ENCODE data around the gene PDE8A. TPM values are rescaled to one million over a fixed set of nuclear protein-coding genes. Genes with fewer than 3 reads are reported as not detected.
"Not testable (repeated sequence)": the region's sequence is repeated elsewhere in the genome, so short reads cannot be mapped to it uniquely, and the experiment has no call there.

PDE8A gene
- total RNA-seq, 1 donor from 2014 or later = 80.4 TPM

DNA sequence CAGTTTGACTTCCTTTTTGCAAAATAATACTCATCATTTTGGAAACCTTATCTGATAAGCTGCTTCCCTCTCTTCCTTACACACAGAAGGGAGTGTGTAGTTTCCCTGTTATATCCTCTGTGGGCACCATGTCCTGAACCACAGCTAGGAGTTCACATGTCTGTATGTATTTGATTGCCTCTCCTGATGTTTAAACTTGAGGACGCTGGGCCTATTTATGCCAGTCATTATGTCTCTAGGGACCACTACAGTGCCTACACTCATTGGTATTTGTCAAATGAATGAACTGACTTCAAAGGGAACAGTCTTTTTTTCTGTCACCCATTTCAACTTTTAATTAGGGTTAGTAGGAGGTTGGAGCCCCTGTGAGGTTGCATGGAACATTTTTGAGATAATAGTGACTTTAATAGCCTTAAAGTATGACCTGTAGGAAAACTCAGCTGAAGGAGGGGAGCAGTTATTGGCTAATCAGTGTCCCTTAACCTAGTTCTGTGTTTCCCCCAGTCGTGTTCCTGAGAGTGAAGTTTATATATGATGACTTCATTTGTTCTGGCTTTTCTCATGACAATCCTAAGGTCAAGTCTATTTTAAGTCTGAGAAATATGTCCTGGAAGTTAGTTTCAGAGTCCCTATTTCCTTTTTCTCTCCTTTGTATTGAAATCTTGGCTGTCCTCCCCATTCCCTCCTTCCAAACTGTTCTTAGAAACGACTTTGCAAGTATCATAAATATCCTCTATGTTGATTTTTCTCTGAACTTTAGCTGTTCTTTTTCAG lies 28.9 kb downstream of the PDE8A start:
- DNase-seq (ENCODE audit: low spot score) = no peak

DNA sequence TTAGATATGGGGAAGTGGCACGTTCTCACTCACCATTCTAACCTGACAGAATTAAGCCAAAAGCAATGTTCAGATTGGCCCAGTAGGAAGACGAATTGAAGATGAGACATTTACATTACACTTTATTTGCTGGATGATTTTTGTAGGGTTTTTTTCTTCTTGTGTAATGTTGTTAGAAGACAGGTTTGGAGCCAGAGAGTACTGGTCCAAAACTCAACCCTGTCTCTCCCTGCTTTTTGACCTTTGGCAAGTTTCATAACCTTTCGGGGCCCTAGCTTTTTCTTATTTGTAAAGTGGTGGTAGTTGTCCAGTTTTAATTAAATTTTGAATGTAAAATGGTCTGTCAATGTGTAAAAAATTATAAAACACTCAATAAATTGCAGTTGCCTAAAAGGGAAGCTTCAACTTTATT lies 29.5 kb downstream of the PDE8A start:
- no peak for DNase-seq (ENCODE audit: low spot score)

DNA sequence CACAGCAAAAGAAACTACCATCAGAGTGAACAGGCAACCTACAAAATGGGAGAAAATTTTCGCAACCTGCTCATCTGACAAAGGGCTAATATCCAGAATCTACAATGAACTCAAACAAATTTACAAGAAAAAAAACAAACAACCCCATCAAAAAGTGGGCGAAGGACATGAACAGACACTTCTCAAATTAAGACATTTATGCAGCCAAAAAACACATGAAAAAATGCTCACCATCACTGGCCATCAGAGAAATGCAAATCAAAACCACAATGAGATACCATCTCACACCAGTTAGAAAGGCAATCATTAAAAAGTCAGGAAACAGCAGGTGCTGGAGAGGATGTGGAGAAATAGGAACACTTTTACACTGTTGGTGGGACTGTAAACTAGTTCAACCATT lies 30.1 kb downstream of the PDE8A start:
- not testable (repeated sequence) for DNase-seq (ENCODE audit: low spot score)

DNA sequence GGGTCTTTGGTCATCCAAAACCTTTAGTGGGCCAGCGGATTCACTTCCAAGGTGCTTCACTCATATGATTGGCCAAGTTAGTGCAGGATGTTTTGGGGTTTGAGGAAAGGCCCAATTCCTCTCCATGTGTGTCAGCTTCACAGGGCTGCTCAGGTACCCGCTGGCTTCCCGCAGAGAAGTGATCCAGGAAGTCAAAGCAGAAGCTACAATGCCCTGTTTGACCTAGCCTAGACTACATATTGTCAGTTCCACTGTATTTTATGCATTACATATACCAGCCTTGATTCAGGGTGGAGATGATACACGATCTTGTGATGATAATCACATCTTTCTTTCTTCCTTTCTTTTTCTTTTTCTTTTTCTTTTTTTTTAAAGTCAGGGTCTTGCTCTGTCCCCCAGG lies 32.1 kb downstream of the PDE8A start:
- no peak for DNase-seq (ENCODE audit: low spot score)

DNA sequence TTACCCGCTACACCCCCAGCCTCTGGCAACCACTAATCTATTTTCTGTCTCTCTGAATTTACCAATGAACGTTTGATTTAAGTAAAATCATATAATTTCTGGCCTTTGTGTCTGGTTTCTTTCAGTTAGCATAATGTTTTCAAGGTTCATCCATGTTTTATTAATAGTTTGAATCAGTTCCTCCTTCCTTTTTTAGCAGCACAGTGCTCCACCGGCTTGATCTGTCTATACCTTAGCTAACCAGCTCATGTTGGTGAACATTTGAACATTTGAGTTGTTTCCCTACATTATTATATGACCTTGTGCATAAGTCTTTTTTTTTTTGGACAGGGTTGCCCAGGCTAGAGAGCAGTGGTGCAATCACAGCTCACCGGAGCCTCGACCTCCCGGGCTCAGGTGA lies 33.3 kb downstream of the PDE8A start:
- DNase-seq (ENCODE audit: low spot score) = no peak

DNA sequence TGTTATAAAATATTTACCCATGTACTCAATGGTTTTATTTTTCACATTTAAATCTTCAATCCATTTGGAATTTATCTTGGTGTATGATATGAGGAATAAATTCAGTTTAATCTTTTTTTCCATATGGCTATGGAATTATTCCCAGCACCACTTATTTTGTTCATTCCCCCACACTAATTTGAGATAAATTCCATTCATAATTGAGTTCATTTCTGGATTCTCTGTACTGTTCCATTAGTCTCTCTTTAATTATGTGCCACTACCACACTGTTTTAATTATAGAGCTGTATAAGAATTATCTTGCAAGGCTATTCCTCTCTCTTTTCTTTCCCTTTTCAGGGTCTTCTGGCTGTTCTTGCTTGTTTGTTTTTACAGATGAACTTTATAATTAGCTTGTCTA lies 34.6 kb downstream of the PDE8A start:
- DNase-seq (ENCODE audit: low spot score) = no peak

DNA sequence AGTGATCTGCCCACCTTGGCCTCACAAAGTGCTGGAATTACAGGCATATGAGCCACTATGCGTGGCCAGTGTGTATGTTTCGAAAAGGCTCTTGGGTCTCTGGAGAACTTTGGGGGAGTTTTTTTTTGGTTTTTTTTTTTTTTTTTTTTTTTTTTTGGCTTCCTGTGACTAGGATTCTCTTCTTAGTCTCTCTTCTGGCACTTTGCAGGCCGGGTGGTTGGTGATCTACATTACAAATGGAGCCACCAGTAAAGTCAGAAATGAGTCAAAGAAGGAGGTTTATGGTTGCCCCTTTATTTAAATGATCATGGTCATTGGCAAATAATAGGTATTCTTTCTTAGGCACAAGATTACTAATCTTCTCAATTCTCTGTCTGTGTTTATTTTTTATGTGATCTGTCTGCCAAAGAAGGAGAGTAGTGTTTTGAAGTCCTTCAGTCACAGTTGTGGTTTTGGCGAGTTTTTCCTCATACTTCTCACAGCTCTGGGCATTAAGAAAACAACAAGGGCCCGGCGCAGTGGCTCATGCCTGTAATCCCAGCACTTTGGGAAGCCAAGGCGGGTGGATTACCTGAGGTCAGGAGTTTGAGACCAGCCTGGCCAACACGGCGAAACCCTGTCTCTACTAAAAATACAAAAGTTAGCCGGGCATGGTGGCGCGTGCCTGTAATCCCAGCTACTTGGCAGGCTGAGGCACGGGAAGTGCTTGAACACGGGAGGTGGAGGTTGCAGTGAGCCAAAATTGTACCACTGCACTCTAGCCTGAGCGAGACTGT lies 38.3 kb downstream of the PDE8A start:
- DNase-seq (ENCODE audit: low spot score) = no peak

DNA sequence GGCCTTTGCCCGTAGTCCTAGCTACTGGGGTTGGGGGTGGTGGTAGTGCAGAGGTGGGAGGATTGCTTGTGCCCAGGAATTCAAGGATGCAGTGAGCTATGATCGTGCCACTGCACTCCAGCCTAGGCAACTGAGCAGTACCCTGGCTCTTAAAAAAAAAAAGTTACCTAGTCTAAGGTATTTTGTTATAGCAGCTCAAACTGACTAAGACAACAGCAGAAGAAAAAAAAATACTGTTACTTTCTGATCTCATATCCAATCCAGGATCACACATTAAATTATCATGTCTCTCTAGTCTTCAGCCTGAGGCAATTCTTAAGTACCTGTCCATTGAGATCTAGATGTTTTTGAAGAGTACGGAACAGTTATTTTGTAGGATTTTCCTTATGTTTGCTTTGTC lies 39.8 kb downstream of the PDE8A start:
- no peak for DNase-seq (ENCODE audit: low spot score)

DNA sequence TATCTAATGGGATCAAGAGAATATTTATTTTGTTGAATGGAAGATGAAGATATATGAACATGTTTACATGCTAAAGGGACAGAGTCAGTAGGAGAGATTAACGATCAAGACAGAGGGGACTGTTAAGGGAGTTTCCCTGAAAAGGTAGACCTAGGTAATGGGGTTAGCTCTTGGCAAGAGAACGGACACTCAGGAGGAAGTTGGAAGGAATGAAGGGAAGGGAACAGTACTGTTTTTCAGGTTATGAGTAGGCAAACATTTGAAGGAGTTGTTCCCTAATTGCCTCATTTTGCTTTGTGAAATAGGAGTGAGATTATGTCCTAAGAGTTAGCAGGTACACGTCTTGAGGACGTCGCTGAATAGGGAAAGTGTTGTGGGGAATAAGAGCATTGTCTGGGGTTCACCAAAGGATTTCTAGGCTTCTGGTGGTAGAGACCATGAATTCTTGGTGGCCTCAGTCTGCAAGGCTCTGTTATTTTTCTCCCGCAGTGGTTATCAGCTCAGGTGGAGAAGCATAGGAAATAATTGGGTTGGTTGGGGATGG lies 41.3 kb downstream of the PDE8A start:
- no peak for DNase-seq (ENCODE audit: low spot score)

DNA sequence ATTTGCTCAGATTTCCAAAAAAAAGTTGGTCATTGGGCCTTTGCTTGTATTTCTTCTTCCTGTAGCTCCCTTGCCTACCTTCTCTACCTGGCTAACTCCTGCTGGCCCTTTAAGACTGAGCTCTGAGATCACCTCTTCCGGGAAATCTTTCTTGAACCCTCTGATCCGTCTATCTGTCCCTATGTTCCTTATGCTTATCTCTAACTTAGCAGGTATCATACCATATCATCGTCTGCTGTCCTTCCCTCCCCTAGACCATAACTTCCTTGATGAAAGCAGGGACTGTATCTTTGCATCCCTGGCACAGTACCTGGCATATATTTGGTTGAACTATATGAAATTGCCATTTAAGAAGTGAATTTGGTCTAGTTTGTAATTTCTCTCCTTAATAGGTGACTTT lies 42.3 kb downstream of the PDE8A start:
- no peak for DNase-seq (ENCODE audit: low spot score)

DNA sequence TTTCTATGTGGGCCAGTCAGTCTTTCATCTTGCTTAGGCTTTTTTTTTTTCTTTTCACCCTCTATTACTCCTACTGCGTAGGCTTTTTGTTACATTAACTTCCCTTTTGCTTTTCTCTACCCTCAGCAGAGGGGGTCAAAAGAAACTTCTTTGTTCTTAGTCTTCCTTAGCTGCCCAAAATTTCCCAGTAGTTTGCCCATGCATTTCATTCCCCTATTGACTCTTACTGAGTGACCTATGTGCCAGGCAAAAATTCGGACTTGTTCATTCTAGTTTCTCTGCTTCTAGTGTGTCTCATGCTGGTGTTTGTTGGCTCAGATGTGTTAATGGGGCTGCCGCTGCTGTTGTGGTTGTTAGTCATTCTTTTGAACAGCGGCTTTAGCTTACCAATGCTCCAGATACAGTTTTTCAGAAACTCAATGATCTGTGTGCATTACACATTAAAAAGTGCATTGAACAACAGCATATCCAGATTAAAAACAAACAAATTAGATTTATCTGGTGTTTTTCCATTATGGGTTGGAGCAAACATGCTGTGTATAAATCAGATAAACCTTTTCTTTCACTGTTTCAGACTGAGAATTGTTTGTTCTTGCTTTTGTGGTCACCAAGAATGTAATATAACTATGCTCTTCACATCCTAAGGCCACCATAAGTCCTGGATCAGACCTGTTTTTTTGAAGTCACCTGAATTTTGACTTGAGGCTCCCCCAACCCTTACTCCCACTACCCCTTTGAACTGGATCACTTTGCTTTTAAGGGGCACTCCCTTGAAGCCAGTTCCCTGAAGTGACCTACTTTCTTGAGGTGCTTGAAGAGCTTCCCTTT lies 43.1 kb downstream of the PDE8A start:
- DNase-seq (ENCODE audit: low spot score) = no peak

DNA sequence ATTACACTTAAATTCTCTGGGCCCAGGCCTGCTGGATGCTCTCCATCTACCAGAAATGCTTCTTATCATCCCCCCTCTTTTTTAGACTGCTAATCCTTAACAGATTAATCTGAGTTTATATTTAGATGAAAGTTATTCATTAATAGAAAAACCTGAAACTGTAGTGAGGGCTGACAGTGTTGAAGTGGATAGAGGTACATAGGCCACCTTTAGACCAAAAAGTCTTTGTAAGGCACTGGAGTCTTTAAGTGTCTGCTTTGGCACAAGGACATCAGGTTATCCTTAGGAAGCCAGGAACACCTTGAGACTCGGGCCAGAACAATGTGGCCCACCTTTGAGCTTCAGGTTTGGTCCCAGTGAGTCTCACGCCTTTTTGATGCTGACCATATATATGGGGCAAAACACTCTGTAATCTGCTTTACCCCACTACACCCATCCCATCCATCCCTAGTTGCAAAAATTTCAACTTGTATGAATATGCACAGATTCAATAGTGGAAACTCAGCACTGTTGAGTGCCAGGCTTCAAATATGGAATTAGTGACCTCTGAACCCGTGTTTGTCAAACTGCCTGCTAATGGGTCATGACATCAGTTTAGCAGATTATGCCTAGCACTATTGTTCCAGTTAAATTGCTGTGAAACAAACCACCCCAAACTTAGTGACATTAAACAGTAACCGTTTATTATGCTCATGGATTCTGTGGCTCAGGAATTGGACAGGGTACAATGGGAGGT lies 44.0 kb downstream of the PDE8A start:
- no peak for DNase-seq (ENCODE audit: low spot score)

DNA sequence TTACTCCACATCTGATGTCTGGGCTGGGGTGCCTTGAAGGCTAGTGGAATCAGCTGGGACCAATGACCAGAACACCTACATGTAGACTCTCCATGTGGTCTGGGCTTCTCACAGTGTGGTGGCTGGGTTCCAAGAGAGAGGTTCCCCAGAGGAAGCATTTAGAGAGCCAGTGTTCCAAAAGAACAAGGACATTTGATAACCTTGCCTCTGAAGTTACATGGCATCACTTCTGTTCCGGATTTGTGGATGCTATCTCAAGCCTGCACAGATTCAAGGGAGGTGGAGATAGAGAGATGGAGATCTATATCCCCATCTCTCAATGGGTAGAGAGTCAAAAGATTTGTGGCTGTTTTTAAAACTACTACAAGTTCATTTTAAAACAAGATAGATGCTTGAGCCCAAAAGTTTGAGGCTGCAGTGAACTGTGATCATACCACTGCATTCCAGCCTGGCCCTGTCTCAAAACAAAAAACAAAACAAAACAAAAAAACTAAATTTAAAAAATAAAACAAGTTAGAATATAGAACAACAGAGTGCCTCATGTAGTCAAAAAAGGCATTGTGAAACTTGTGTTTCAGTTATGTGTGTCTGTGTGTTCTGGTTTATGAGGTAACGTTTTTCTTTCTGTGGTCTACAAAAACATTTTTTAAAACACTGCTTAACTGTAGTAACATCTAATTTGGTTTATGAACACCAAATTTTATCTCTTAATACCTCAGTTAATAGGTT lies 44.8 kb downstream of the PDE8A start:
- no peak for DNase-seq (ENCODE audit: low spot score)

DNA sequence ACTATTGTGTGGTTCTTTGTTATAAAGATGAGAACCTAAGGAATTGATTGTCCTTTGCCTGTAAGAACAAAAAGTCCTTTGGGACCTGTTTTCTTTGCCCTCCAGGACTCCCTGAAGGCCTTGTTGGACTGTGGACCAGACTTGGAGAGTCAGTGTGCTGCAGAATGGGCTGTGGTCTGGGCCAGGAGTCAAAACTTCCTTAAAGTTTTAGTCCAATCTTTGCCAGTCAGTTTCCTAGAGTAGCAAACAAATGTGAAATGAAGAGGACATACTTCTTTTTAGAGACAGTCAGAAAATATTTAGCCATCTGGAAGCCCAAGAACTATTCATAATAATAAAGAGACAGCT lies 45.4 kb downstream of the PDE8A start:
- no peak for DNase-seq (ENCODE audit: low spot score)

DNA sequence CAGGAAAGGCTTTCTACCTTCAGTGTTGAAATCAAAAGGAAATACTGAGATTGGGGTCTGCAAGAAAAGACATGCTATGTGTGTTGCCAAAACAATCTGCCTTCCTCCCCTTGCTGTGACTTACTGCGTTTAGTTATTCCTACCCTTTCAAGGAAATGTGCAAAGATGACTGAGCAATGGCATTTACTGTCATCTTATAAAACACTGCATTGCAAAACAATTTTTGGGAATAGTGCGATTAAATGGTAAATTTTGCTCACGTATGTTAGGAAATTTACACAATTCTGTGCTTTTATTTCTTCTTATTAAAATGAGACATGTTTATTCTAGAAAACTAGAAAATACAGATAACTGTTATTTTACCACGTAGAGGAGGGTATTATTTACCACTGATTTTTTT lies 45.8 kb downstream of the PDE8A start:
- DNase-seq (ENCODE audit: low spot score) = no peak

DNA sequence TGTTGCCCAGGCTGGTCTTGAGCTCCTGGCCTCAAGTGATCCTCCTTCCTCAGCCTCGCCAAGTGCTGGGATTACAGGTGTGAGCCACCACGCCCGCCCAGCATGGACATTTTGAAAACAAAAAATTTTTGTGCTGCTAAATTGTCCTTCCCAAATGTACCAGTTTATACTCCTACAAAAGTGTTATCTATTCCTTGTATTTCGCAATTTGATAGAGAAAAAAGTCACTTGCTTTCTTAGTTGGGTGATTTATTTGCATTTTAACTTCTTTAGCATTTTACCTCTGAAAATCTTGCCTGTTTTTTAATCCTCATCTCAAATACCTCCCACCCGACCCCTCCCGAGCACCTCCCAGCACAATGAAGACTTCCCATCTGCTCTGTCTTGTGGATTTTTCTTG lies 46.8 kb downstream of the PDE8A start:
- no peak for DNase-seq (ENCODE audit: low spot score)

DNA sequence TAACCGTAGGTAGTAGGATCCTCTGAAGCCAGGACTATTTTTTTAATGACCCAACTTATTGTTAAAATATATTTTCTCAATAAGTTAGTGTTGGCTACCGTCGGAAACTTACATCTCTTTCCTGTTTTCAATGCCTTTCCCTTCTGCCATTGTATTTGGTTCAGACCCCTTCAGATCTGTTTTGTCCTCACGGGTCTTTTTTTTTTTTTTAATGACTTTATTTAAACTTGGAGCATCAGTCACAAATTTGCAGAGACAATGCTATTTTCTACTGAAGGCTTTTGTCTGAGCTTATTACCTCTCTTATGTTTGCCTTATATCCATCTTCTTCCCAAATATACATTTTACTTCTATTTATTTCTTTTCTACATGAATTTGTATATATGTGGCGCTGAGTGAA lies 47.6 kb downstream of the PDE8A start:
- DNase-seq (ENCODE audit: low spot score) = no peak

DNA sequence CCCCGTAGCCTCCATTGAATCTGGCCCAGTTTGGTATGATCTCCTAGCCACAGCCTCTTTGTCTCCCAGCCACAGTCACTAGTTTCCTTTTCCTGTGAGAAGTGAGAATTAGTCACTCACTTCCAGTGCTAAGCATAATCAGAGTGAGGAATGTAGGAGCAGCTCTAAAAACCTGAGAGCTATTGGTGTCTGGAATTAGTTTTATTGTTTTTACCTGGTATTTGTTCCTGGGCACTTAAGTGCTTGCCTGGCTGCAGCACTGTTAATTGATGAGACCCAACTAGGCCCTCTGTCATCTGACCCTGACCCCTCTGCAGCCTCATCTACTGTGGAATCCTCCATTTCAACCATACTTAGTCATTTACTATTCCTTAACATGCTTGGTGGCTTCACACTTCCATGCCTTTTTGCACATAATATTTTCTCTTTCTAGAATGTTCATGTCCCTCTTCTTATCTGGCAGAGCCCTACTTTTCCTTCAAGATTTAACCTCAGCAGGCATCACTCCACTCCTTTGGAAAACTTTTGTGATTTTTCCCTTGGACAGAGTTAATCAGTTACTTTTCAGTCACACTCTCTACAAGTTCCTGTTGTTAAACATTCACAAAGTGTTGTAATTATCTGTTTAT lies 48.8 kb downstream of the PDE8A start:
- no peak for DNase-seq (ENCODE audit: low spot score)

DNA sequence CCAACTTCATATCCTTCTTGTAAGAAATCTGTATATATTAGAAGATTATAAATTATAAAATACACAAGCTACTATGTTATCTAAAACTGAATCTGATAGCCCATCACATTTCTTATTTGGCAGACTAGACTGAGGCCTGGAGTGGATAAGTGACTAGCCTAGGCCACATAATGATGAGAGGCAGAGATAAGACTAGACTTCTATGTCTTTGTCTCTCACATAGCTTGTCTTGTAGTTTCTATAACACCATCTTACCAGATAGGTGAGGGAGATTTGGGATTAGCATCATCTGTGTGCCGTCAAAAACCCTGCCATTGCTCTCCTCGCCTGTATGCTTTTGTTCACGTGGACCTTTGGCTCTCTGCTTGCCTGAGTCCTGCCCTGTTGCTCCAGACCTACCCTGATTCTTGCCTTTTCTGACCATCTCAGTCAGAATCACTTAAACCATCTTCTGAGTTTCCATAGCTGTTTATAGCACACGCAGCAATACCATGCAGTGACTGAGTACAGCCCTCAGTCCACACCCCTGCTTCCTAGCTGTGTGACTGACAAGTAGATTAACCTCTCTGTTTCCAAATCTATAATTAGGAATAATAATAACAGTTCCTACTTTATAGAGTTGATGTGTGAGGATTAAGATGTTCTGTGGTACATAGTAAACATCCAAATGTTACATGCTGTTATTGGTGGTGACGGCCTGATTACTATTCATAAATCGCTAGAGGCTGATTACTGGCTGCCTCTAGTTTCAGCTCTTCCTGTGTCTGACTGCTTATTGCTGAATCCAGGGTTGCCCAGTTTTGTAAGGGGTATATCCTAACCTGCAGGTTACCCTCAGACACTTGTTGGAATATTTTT lies 49.7 kb downstream of the PDE8A start:
- DNase-seq (ENCODE audit: low spot score) = no peak
